ENCODE measurements around the gene ARMC2.

DNA sequence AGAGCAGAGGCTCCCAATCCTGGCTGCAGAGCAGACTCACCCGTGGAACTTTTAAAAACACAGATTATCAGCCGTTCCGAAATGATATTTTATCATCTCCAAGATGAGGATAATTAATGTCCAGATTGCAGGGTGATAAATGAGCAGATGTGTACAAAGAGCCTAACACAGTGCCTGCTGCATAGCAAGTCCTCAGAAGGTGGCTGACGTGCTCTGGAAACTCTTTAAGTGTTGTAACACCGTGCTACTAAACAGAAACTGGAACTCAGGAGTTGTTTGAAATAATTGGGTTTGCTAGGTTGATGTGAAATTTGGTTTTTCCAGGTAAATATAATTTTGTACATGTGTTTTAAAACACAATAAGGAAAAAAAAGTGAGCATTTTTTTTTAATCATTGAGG, 118.0 kb downstream of the ARMC2 start:
- TF ChIP-seq, protein P1, sequence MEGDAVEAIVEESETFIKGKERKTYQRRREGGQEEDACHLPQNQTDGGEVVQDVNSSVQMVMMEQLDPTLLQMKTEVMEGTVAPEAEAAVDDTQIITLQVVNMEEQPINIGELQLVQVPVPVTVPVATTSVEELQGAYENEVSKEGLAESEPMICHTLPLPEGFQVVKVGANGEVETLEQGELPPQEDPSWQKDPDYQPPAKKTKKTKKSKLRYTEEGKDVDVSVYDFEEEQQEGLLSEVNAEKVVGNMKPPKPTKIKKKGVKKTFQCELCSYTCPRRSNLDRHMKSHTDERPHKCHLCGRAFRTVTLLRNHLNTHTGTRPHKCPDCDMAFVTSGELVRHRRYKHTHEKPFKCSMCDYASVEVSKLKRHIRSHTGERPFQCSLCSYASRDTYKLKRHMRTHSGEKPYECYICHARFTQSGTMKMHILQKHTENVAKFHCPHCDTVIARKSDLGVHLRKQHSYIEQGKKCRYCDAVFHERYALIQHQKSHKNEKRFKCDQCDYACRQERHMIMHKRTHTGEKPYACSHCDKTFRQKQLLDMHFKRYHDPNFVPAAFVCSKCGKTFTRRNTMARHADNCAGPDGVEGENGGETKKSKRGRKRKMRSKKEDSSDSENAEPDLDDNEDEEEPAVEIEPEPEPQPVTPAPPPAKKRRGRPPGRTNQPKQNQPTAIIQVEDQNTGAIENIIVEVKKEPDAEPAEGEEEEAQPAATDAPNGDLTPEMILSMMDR (conservative IDR thresholded peaks at IDR 0.05; ENCODE audit: low read depth, low read length), result no peak
- TF ChIP-seq EZH2 (IDR thresholded peaks at IDR 0.05; ENCODE audit: borderline replicate concordance, low read depth, low read length, poor library complexity, severe bottlenecking), result no peak
